Activated naive CD4-positive, alpha-beta T cell treated with anti-CD3 and anti-CD28 coated beads, Interleukin-2, amount 10 ng/mL, durations not matched to agents 7 days and 5 days (primary cell): ENCODE results near the gene ARHGEF16.

ENCODE experiments used
- CTCF ChIA-PET: fragments of 350-600 bp; sonication (Branson Sonifier 250); formaldehyde crosslinking; loops from one replicate; lab custom pipeline; 2021; ENCODE audit warnings: antibody characterized with exemption; lab: Charles Lee
- DNase-seq: peaks from one replicate; pipeline ENCODE4 v3.0.0-alpha.2; 2020
- H3K27ac Mint-ChIP-seq: one replicate; pipeline ENCODE4 v1.8.0; 2021; ENCODE audit warnings: mild to moderate bottlenecking, moderate library complexity, mixed read lengths
- H3K27me3 Mint-ChIP-seq: one replicate; pipeline ENCODE4 v1.8.0; 2021; ENCODE audit warnings: mild to moderate bottlenecking, mixed read lengths
- H3K36me3 Mint-ChIP-seq: one replicate; pipeline ENCODE4 v1.8.0; 2021; ENCODE audit warnings: mixed read lengths
- H3K4me1 Mint-ChIP-seq: one replicate; pipeline ENCODE4 v1.8.0; 2021; ENCODE audit warnings: mixed read lengths
- H3K4me3 Mint-ChIP-seq: one replicate; pipeline ENCODE4 v1.8.0; 2021; ENCODE audit warnings: mild to moderate bottlenecking, moderate library complexity, mixed read lengths
- H3K9me3 Mint-ChIP-seq: one replicate; pipeline ENCODE4 v1.8.0; 2021; ENCODE audit warnings: mixed read lengths

ARHGEF16 gene

GRCh38 chr1:3429320-3429719 is 25.1 kb upstream of the ARHGEF16 start:
- H3K4me3 Mint-ChIP-seq = no peak overlapping the region
- DNase-seq = no peak
- CTCF ChIA-PET = no interaction called here
- H3K36me3 Mint-ChIP-seq = no peaks in the 10 kb centered on the region
- no peaks in the 10 kb centered on the region for H3K9me3 Mint-ChIP-seq
- H3K27me3 Mint-ChIP-seq = no peaks in the 10 kb centered on the region
- no peak overlapping the region for H3K27ac Mint-ChIP-seq
- H3K4me1 Mint-ChIP-seq = no peaks in the 10 kb centered on the region

DNA sequence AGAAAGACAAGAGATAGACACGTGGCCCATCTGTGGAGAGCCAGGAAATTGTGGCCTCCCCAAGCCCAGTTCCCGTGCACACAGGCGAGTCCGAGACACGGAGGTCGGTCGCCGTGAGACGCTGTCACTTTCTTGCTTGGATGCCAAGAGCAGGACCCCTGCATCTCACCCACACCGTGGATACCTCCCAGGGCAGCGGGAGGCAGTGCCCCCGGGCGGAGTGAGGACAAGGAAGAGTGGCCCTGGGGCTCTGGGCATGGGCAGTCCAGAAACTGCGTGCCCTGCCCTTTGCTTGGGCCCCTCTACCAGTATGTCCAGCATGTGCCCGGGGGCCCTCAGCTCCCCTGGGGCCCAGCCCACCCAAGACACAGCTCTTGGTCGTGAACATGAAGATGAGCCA is 24.7 kb upstream of the ARHGEF16 start:
- no peak for DNase-seq
- no peaks in the 10 kb centered on the region for H3K36me3 Mint-ChIP-seq
- no peaks in the 10 kb centered on the region for H3K27me3 Mint-ChIP-seq
- no peak overlapping the region for H3K27ac Mint-ChIP-seq
- H3K4me1 Mint-ChIP-seq = no peaks in the 10 kb centered on the region
- no peak overlapping the region for H3K4me3 Mint-ChIP-seq
- no peaks in the 10 kb centered on the region for H3K9me3 Mint-ChIP-seq
- CTCF ChIA-PET = no interaction called here

DNA sequence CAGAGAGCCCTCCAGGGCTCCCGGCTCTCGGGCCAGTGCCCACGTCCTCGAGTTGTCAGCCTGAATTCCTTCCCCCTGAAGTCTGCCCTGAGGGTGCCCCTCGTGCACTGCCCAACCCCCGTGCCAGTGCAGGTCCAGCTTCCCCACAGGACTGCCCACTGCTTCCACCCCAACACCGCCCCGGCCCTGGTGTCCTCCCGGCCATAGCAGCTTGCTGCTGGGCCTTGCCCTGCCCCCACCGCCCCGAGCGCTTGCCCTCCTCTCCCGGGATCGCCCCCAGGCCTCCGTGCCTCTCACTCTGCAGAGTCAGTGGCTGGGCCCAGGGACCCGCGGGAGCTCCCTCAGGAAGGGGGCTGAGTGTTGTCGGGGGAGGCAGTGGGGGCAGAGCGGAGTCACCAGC is 24.1 kb upstream of the ARHGEF16 start:
- Mint-ChIP-seq H3K27me3 (no peaks in the 10 kb centered on the region), H3K27ac (no peak overlapping the region), H3K9me3 (no peaks in the 10 kb centered on the region), H3K36me3 (no peaks in the 10 kb centered on the region), H3K4me3 (no peak overlapping the region), H3K4me1 (no peaks in the 10 kb centered on the region)
- DNase-seq = no peak
- CTCF ChIA-PET = no interaction called here

DNA sequence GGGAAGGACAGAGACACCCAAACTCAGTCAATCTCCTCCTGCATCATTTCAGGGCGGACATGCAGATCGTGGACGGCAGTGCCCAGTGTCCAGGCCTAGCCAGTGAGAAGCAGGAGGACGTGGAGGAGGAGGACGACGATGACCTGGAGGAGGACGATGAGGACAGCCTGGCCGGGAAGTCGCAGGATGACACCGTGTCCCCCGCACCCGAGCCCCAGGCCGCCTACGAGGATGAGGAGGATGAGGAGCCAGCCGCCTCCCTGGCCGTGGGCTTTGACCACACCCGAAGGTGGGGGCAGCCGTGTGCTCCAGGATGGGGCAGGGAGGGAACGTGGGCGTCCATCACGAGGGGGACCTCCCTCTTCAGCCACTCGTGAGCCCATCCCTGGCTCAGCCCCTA is 23.6 kb upstream of the ARHGEF16 start:
- DNase-seq = no peak
- no peak overlapping the region for H3K4me3 Mint-ChIP-seq

DNA sequence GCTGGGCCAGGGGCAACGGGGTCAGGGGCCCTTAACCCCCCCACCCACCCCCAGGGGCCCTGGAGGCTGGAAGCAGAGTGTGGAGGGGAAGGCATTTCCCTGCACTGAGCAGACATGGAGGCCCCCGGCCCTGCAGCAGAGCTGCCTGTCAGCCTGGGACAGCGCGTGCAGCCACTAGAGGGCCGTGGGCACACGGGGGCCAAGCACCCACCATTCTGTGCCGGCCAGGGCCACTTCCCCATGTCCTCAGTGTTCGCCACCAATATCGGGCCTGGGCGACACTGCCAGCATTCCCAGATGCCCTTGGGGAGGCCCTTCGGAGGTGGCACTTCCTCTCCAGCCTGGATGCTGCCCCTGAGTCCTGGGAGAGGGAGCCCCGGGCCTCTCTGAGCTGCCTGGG is 23.2 kb upstream of the ARHGEF16 start:
- no peaks in the 10 kb centered on the region for H3K9me3 Mint-ChIP-seq
- no peaks in the 10 kb centered on the region for H3K4me1 Mint-ChIP-seq
- H3K36me3 Mint-ChIP-seq = no peaks in the 10 kb centered on the region
- H3K27ac Mint-ChIP-seq = no peak overlapping the region
- no peak for DNase-seq
- CTCF ChIA-PET = no interaction called here
- no peaks in the 10 kb centered on the region for H3K27me3 Mint-ChIP-seq
- no peak overlapping the region for H3K4me3 Mint-ChIP-seq

More for the DNA sequence above, 23.6 kb upstream of the ARHGEF16 start:
- Mint-ChIP-seq H3K27ac (no peak overlapping the region), H3K9me3 (no peaks in the 10 kb centered on the region), H3K27me3 (no peaks in the 10 kb centered on the region), H3K4me1 (no peaks in the 10 kb centered on the region), H3K36me3 (no peaks in the 10 kb centered on the region)
- CTCF ChIA-PET = no interaction called here

GRCh38 chr1:3431686-3432085 is 22.8 kb upstream of the ARHGEF16 start:
- Mint-ChIP-seq H3K27ac (no peak overlapping the region), H3K4me3 (no peak overlapping the region), H3K27me3 (no peaks in the 10 kb centered on the region), H3K36me3 (no peaks in the 10 kb centered on the region), H3K9me3 (no peaks in the 10 kb centered on the region), H3K4me1 (no peaks in the 10 kb centered on the region)
- DNase-seq = no peak
- CTCF ChIA-PET = interaction anchor here (1.1 kb wide), 1 partner anchor 21 kb away, joined by 4 read pairs; no protein-coding TSS in a partner anchor

DNA sequence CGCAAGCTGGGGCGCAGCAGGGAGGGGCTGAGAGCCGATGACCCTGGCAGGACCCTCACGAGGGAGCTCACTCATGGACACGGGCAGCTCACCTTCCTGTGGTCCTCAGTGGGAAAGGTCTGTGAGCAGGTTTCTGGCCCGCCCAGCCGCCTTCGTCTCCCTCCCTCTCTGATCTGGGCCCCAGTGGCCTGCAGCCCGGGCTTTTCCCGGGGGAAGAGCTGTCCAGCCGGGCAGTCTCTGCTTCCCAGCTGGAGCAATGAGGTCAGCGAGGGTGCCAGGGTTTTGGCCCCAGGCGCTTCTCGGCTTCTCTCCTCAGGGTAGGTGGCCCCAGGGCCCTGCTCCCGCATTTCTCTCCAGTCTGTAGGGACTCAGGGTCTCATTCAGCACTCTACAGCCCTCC is 22.2 kb upstream of the ARHGEF16 start:
- Mint-ChIP-seq H3K9me3 (no peaks in the 10 kb centered on the region), H3K27ac (no peak overlapping the region), H3K27me3 (no peaks in the 10 kb centered on the region), H3K36me3 (no peaks in the 10 kb centered on the region), H3K4me1 (no peaks in the 10 kb centered on the region), H3K4me3 (no peak overlapping the region)
- no peak for DNase-seq
- CTCF ChIA-PET = interaction anchor here (1.1 kb wide), 1 partner anchor 21 kb away, joined by 4 read pairs; no protein-coding TSS in a partner anchor

DNA sequence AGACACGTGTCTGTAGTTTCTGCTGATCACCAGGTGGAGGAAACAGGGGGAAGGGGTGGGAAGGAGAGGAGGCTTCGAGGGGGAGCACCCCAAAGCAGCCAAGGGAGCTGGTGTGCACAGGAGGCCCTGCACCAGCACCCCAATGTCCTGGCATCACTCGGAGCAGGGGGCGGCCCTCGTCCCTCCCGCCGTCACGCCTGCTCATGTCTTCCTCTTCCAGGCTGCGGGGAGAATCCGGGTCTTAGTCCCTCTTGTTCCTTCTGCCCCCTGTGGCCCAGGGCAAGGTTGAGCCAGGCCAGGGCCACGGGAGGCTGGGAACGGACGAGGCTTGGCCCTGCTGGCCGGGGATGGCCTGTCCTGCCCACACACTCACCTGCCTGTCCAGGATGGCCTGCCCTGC is 21.4 kb upstream of the ARHGEF16 start:
- CTCF ChIA-PET = no interaction called here
- no peaks in the 10 kb centered on the region for H3K36me3 Mint-ChIP-seq
- no peaks in the 10 kb centered on the region for H3K27me3 Mint-ChIP-seq
- H3K4me1 Mint-ChIP-seq = no peaks in the 10 kb centered on the region
- no peak for DNase-seq
- H3K9me3 Mint-ChIP-seq = no peaks in the 10 kb centered on the region
- H3K27ac Mint-ChIP-seq = no peak overlapping the region
- H3K4me3 Mint-ChIP-seq = no peak overlapping the region

GRCh38 chr1:3433596-3434320 is 20.7 kb upstream of the ARHGEF16 start:
- CTCF ChIA-PET = no interaction called here
- no peaks in the 10 kb centered on the region for H3K27me3 Mint-ChIP-seq
- H3K36me3 Mint-ChIP-seq = no peaks in the 10 kb centered on the region
- no peak overlapping the region for H3K27ac Mint-ChIP-seq
- H3K4me3 Mint-ChIP-seq = no peak overlapping the region
- no peaks in the 10 kb centered on the region for H3K9me3 Mint-ChIP-seq
- no peak for DNase-seq
- H3K4me1 Mint-ChIP-seq = no peaks in the 10 kb centered on the region

DNA sequence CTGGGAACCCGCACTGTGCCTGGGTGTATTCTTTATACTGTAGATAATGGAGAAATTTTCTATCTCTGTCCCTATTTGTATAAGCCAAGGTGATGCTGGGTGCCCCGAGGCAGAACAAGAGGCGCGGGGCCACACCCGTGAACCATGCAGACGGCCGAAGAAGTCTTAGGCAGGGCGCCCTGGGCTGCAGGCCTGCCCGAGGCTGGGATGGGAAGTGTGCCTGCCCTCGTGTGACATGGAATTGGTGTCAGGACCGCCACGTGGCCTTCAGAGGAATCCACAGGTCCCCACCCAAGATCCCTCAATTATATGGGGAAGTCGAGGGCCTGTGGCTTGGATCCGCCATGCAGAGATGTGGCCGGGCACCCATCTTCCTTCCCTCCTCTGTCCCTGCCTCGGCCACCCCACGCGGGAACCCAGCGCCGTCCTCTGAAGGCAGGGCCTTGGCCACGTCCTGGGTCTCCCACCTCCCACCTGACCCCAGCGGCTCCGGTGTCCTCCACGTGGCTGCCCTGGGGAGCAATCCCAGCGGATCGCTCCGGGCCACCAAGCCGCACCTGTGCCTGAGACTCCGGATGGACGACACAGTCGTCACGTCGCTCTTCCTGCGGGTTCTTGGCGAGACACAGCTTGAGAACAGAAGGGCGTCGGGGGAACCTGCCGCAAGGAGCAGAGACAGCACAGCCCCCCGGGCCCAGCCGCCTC is 19.9 kb upstream of the ARHGEF16 start:
- H3K36me3 Mint-ChIP-seq = no peaks in the 10 kb centered on the region
- DNase-seq = no peak
- H3K4me1 Mint-ChIP-seq = no peaks in the 10 kb centered on the region
- H3K9me3 Mint-ChIP-seq = no peaks in the 10 kb centered on the region
- CTCF ChIA-PET = no interaction called here
- H3K27ac Mint-ChIP-seq = no peak overlapping the region
- no peaks in the 10 kb centered on the region for H3K27me3 Mint-ChIP-seq
- no peak overlapping the region for H3K4me3 Mint-ChIP-seq

GRCh38 chr1:3435666-3436065 is 18.8 kb upstream of the ARHGEF16 start:
- no peaks in the 10 kb centered on the region for H3K36me3 Mint-ChIP-seq
- no peaks in the 10 kb centered on the region for H3K4me1 Mint-ChIP-seq
- no peak overlapping the region for H3K27ac Mint-ChIP-seq

DNA sequence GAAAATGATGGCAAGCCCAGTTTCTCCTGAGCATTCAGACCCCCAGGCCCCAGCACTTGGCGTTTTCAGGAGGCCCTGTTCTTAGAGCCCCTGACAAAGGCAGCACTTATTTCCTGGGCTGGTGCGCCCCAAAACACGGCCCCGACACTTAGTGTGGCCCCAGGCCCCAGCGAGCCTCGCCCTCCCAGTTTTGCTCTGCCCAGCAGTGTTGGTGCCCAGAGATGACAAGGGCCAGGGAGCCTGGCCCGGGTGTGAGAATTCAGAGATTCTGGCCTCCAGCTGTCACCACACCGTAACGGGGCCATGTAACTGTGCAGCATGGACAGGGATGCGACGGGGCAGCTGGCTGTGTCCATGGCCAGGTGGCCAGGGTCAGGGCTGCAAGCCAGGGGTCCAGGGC is 18.0 kb upstream of the ARHGEF16 start:
- Mint-ChIP-seq H3K4me1 (no peaks in the 10 kb centered on the region), H3K36me3 (no peaks in the 10 kb centered on the region), H3K27ac (no peak overlapping the region), H3K27me3 (no peaks in the 10 kb centered on the region), H3K4me3 (no peak overlapping the region), H3K9me3 (no peaks in the 10 kb centered on the region)
- CTCF ChIA-PET = no interaction called here
- DNase-seq = no peak

More at GRCh38 chr1:3435666-3436065, 18.8 kb upstream of the ARHGEF16 start:
- CTCF ChIA-PET = no interaction called here
- no peaks in the 10 kb centered on the region for H3K9me3 Mint-ChIP-seq
- H3K4me3 Mint-ChIP-seq = no peak overlapping the region
- DNase-seq = no peak
- H3K27me3 Mint-ChIP-seq = no peaks in the 10 kb centered on the region

DNA sequence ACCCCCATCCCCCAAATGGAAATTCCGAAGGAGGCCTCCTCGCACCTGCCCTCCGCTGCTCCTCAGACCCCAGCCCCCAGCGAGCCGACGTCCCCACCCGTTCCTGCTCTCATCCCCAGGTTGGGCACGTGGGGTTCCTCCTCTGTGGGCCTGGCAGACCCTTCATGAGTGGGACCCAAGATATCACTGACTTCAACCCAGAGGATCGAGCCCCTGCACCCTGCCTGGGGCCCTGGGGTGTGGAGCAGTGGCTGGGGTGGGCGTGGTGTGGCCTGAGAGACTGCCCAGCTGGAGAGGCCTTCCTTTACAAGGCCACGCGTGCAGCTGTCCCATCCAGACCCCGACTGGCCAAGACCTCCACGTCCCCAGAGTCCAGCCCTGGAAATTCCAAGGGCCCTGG is 17.6 kb upstream of the ARHGEF16 start:
- no peaks in the 10 kb centered on the region for H3K36me3 Mint-ChIP-seq
- no peak overlapping the region for H3K27ac Mint-ChIP-seq
- no peak overlapping the region for H3K4me3 Mint-ChIP-seq
- no peaks in the 10 kb centered on the region for H3K4me1 Mint-ChIP-seq
- CTCF ChIA-PET = no interaction called here
- H3K27me3 Mint-ChIP-seq = no peaks in the 10 kb centered on the region
- DNase-seq = no peak
- H3K9me3 Mint-ChIP-seq = no peaks in the 10 kb centered on the region

DNA sequence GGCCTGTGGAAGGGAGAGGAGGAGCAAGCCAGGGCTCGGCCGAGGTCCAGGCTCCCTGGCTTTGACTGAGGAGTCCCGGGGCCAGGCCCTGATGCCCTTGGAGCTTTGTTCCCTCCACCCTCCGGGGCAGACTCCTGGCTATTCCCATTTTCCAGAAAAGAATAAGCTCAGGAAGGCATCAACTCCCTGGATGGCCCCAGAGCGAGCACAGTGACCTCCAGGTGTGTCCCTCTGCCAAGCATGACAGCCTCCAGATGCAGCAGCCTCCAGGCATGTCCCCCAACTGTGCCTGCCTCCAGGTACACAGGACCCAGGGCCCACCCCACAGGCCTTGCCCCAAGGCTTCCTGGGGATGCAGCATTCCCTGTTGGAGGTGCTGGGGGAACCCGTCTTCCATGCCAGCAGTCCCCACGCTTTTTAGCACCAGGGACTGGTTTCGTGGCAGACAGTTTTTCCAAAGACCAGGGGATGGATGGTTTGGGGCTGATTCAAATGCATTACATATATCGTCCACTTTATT is 15.7 kb upstream of the ARHGEF16 start:
- Mint-ChIP-seq H3K9me3 (no peaks in the 10 kb centered on the region), H3K4me1 (no peaks in the 10 kb centered on the region), H3K27ac (no peak overlapping the region), H3K4me3 (no peak overlapping the region), H3K36me3 (no peaks in the 10 kb centered on the region), H3K27me3 (peaks cover 4% of the 10 kb centered on the region)
- no peak for DNase-seq
- CTCF ChIA-PET = no interaction called here
